GOT3 (cell line): Measurements from ENCODE around the gene NEUROG1.
"Not testable (repeated sequence)": the region's sequence is repeated elsewhere in the genome, so short reads cannot be mapped to it uniquely, and the experiment has no call there.

Experiments used
- DNase-seq: peaks from one replicate; lab custom pipeline; 2025; ENCODE audit warnings: mixed read lengths; lab: John Stamatoyannopoulos, UW

NEUROG1 gene

DNA sequence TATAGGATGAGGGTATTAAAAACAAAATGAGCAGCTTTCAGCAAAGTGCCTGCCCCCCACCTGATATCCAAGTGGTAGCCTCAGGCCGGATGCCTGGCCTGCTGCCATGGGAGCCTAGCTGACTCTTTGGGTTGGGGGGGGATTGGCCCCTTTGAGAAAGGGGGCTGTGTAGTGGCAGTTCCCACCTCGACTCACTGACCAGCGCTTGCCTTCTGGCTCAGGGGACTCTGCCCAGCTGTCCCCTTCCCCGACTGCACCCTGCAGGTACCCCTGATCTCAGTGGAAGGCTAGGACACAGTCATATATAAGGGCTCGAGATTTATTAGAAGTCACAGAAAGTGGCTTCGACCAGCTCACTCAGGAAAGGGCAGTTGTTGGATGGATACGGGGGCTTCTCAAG is 1.5 kb upstream of the NEUROG1 start:
- DNase-seq: no peak

DNA sequence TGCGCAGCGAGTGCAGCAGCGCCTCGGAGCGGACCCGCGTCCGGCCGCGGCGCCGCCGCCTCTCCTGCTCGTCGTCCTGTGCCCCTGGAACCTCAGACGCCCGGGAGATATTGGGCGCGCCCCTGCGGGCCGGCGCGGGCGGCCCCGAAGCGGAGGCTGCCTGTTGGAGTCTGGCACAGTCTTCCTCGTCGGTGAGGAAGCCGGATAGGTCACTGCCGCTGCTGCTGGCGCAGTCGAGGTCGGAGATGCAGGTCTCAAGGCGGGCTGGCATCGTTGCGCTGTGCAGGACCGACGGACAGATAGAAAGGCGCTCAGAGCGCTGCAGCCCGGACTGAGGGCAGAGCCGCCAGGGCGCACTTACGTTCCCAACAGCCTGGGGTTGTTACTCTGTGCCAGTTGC is 344 bp downstream of the NEUROG1 start:
- no peak for DNase-seq

GRCh38 chr5:135534609-135535419 is 950 bp downstream of the NEUROG1 start:
- no peak for DNase-seq

DNA sequence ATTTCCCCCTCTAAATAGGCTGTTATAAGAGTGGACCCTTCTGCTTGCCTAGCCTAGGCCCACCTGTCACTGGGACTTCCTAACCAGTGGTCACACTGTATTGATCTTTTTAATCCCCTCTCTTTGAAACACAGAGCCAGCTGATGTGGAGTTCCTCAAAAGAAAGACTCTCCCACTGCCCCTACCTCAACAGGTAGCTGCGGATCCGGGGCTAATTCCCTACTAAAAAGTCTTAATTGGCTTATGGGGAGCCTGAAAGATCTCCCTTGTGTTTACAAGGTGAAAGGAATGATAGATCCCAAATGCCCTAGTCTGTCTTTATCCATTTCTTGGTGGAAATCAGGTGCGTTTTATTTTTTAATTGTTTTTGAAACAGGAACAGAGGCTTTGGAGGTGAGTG is 2.0 kb downstream of the NEUROG1 start:
- DNase-seq: no peak

DNA sequence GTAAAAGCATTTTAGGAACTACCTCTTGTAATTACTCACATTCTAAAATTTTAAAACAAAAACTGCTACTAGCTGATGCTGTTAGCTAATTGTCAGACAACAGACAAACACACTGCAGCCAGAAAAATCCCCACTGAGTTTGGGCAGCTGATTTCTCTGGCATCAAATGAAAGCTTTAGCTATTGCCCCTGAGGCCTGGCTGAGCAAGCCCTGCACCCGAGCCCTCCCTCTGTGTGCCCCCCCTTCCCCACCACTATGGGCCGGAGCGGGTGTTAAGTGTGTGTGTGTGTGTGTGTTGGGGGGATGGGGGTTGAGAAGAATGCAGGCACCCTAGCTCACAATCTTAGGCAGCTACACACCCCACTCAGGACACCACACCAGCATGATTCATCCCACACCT is 2.4 kb downstream of the NEUROG1 start:
- no peak for DNase-seq

- DNase-seq: not testable (repeated sequence)
Measured at GRCh38 chr5:135529576-135529975, 6.2 kb downstream of the NEUROG1 start.

GRCh38 chr5:135526924-135527323 is 8.8 kb downstream of the NEUROG1 start:
- no peak for DNase-seq

- DNase-seq: no peak
Measured at GRCh38 chr5:135521964-135522363, 13.8 kb downstream of the NEUROG1 start.

- no peak for DNase-seq
Measured at GRCh38 chr5:135517631-135518030, 18.1 kb downstream of the NEUROG1 start.

DNA sequence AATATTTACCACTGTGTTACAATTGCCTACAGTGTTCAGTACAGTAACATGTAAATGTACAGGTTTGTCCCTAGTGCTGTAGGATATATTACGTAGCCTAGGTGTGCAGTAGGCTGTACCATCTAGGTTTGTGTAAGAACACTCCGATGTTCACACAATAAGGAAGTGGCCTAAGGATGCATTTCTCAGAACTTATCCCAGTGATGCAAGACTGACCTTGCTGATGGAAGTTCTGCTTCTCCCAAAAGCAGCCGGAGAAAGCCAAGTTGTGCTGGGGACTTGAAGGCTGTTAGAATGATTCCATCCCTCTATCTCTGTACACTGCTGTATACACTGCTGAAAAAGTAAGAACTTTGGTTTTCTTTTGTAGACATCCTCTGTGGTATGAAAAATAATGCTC is 21.6 kb downstream of the NEUROG1 start:
- no peak for DNase-seq

DNA sequence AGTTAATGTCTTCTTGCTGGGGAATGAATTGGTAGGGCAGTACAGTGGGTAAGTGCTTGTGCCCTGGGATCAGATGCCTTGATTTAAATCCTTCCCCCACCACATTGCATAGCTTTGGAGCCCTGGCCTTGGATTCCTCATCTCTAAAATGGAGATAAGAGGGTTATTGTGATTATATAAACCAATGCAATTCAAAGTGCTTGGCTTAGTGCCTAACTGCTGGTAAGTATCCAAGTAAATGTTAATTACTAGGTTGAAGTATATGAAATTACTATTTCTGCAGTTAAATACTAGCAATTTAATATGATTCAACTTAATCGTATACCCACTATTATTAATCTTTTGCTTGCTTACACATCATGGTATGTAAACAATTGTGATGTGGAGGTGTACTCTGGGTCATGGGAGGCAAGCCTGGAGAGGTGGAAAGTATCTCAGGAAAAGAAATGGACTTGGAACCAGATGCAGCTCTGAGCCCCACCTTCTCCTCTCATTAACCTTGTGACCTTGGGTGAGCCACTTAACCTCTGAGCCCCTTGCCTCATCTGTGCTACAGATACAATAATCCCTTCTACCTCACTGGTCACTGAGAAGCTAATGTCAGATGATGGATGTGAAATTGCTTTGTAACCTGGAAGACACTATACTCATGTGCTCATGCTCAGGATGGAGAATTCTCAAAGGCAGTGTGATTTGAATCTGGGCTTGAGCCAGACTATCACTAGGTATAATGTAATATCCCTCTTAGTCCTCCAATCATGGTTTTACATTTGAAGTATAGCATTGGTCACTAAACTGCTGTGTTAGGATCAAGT is 23.8 kb downstream of the NEUROG1 start:
- DNase-seq: no peak

GRCh38 chr5:135509995-135510394 is 25.8 kb downstream of the NEUROG1 start:
- no peak for DNase-seq

DNA sequence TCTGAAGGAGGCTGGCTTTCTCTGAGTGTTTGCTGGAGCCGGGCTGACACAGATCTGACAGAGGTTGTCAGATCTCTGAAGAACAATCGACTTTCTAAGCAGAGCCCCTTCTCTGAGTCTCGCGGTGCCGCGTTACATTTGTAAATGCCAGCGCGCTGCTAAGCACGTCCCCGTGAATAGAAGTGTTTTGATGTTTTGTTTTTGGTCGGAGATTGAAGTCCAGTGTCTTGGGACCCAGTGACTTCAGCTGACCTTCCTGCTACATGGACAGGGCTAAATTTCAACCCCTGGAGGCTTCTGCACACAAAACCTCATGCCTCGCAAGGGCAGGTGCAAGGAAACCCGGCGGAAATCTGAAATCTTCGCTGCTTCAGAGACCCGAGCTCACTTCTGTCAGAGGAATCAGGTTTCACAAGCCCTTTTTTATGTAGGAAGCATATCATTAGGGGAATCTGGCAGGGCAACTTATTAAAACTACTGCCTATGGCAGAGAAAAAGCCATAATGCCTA is 27.2 kb downstream of the NEUROG1 start:
- DNase-seq: no peak

- DNase-seq: no peak
Measured at GRCh38 chr5:135505973-135506372, 29.8 kb downstream of the NEUROG1 start.

GRCh38 chr5:135504376-135504775 is 31.4 kb downstream of the NEUROG1 start:
- no peak for DNase-seq

- no peak for DNase-seq
Measured at GRCh38 chr5:135503871-135504270, 31.9 kb downstream of the NEUROG1 start.

GRCh38 chr5:135502836-135503520 is 32.8 kb downstream of the NEUROG1 start:
- no peak for DNase-seq

GRCh38 chr5:135501965-135502364 is 33.8 kb downstream of the NEUROG1 start:
- DNase-seq: no peak

DNA sequence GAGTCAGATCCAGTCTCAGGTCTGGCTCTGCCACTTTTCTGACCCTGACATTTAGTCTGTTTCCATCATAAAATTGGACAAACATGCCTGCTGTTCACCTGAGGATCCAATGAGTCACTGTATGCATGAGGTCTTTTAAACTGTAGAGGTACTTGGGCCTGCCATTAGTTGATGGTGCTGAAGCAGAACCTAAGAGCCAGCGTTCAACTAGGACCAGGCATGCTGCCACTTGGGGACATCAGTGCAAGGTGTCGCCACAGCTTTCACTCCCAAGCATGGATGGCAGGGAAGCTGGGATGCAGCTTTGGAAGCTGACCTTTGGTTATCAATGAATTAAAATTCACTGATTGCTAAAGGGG is 37.1 kb downstream of the NEUROG1 start:
- DNase-seq: no peak

GRCh38 chr5:135497971-135498636 is 37.7 kb downstream of the NEUROG1 start:
- no peak for DNase-seq

DNA sequence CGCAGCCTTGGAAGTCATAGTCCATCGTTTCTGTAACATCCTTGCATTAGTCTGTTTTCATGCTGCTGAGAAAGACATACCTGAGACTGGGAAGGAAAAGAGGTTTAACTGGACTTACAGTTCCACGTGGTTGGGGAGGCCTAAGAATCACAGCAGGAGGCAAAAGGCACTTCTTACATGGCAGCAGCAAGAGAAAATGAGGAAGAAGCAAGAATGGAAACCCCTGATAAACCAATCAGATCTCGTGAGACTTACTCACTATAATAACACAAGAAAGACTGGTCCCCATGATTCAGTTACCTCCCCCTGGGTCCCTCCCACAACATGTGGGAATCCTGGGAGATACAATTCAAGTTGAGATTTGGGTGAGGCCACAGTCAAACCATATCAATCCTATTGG is 40.2 kb downstream of the NEUROG1 start:
- DNase-seq: not testable (repeated sequence)

DNA sequence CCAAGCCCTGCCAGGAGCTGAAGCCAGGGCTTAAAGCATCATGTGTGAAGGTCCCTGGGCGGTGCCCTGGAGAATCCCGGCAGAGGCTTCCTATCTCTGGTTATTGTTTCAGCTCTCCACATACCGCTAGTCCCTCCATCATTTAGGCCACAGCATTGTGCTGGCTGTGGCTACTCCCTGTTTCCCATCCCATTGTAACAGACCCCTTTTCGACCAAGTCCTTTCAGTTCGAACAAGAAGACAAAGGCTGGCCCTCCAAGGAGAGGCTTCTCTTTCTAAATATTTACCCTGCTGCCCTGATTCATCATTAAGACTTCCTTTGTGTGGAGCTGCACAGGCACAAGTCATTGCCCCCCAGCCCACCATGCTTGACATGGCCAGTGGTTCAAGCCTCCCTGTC is 41.6 kb downstream of the NEUROG1 start:
- DNase-seq: no peak
